ENCODE results near the gene DGCR8.

The DGCR8 gene

GRCh38 chr22:20142711-20143621 is 62.9 kb downstream of the DGCR8 start:
- no peak for DNase-seq

DNA sequence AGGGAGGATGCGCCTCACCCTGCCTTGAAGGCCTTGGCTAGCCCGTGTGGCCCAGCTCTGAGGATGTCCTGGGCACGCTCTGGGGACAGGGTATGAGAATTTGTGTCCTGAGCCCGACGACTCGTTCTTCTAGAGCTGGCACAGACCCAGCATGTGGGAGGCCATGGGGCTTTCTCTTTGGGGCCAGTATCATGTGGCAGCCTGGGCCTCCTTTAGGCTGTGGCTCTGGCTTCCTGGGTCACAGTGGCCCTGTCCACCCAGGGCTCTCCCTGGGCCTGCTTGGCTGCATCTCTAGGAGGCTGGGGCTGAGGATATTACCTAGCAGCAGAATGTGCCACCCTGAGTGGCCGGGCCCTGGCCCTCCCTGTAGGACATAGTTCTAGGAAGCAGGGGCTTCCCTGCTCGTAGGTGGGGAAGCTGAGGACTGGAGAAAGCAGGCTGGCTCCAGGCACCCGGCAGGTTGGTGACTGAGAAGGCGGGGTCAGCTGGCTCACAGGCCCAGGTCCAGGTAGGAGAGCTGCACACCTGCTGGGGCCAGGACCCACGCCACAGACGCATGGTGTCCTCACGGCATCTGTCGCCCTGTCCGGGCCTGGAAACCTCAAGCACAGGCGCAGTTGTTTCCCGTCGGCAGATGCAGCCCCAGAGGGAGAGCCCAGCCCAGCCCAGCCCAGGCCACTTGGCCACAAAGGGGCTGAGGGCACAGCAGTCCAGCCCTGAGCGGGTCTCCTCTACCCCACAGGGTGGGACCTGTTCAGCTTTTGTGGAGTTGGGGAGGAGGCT is 64.0 kb downstream of the DGCR8 start:
- no peak for DNase-seq

- no peak for DNase-seq
These were observed 65.3 kb downstream of the DGCR8 start for GRCh38 chr22:20145206-20145831.

DNA sequence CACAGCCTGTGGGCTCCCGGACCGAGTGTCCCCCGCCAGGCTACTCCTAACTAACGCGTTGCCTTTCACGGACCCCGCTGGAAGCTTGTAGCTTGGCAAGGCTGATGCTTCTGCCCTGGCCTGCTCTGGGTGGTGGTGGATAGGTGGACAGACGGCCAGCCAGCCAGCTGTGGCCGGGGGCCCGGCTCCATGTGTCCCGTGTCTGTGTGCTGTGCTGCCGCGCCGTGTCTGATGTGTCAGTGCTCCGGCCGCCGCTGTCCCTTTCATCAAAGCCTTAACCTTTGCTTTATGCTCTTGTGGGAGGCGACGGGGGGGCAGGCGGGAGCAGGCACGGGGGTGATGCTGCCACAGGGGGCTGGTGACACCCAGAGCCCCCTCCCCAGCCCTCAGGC is 65.8 kb downstream of the DGCR8 start:
- DNase-seq = no peak

GRCh38 chr22:20146777-20147176 is 66.7 kb downstream of the DGCR8 start:
- no peak for DNase-seq

DNA sequence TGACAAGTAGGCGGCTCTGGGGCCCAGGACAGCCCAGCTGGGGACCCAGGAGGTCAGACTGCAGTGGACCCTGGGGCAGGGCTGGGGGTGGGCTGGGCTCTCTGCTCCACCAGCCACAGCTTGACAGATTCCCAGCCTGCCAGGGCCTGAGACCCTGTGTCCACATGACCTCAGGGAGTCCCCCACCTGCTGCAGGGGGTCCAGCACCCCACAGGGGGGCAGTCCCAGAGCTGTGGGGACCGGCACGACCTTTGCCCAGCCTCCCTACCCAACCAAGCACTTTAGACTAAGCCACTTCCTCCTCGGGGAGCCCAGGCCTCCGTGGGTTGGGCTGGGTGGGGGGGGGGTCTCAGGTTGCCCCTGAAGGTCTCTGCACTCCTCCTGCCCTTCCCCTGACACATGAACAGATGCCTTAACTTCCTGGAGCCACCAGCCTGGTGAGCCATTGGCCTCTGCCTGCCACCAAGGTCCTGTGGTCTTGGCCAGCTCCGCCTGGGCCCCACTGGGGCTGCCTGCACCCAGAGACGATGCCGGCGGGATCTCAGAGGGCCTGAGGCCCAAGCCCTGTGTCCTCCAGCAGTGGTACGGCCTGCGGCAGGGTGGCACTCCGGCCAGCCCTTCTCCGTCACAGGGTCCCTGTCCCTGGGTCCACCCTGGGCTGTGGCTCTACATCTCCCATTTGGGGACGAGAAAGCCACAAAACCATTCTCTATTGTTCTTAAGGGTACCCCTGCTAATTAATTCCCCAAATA is 67.4 kb downstream of the DGCR8 start:
- no peak for DNase-seq

DNA sequence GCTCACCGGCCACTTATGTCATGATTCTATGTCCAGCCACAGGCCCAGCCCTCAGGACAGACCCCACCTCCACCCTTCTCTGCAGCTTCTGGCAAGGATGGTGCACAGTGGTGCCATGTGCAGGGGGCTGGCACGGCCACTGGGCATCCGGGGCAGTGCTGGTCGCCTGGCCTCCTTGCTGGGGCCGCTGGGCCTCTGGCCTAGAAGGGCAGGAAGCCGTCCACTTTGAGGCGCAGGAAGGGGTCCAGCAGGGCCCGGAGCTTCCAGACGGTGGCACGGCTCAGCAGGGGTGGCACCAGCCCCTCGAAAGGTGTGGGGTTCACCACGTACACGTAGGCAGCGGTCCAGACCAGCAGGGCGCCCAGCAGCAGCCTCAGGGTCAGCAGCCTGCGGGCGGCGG is 68.4 kb downstream of the DGCR8 start:
- DNase-seq = no peak

- no peak for DNase-seq
These were observed 69.5 kb downstream of the DGCR8 start for GRCh38 chr22:20149257-20150250.

DNA sequence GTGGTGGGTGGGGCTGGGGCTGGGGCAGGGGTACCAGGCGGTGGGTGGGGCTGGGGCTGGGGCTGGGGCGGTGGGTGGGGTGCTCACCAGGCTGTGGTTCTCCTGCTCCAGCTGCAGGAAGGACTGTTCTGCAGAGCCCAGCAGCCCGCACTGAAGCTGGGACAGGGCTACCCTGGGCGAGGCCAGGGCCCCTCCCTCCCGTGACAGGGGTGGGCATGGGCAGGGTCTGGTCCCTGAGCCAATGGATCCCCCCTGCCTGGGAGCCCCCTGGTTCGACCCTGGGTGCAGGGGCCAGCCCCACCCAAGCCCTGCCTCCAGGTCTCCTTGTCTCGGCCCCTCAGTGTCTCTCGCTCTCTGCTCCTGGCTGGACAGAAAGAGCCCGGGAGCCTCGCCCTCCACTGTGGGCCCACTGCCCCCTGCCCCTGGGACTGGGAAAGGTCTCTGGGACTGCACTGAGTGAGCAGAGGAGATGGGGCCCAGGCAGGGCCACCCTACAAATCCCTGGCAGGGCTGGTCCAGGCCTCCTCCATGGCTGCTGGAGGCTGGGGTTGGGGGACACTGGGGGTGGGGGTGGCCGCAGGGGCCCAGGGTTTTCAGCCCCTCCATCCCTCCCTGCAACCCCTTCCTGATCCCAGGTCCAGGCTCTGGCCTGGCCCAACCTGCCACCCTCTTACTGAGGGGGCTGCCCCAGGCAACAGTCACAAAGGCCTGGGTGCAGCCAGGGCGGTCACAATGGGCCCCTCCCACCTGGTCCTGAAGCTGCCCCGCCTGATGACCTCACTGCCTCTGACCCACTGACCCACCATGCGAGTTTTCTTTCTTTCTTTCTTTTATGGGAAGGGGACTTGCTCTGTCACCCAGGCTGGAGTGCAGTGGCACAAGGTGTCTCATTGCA is 70.6 kb downstream of the DGCR8 start, which contains the start of gene CCDC188:
Gene CCDC188 (minus strand): TSS at position 675 of the 895 bp plus-strand sequence. CDS start 69 bp downstream, at position 606.
- DNase-seq = no peak

GRCh38 chr22:20151276-20151588 is 71.2 kb downstream of the DGCR8 start:
- no peak for DNase-seq

DNA sequence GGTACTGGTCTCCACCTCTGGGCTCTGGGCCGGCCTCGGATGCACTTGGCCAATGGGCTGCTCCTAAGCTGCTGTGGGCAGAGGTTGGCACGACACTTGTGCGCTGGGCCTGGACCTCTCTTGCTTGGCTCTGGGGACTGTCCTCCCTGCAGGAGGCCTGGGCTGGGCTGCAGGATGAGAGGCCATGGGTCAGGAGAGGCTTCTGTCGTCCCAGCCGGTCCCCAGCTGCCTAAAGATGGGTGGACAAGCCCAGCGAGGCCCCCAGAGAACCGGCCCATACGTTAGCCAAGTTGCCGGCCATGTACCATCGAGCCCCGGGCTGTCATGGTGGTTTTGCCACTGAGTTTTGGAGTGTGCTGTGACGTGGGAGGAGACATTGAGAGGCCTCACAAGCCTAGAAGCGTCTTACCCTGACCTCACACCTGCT is 72.4 kb downstream of the DGCR8 start:
- no peak for DNase-seq

- DNase-seq = no peak
These were observed 73.9 kb downstream of the DGCR8 start for GRCh38 chr22:20153945-20154344.

- DNase-seq = no peak
These were observed 74.7 kb downstream of the DGCR8 start for GRCh38 chr22:20154602-20155187.

GRCh38 chr22:20155330-20156041 is 75.4 kb downstream of the DGCR8 start:
- no peak for DNase-seq

- no peak for DNase-seq
These were observed 76.0 kb downstream of the DGCR8 start for GRCh38 chr22:20156042-20156389.

DNA sequence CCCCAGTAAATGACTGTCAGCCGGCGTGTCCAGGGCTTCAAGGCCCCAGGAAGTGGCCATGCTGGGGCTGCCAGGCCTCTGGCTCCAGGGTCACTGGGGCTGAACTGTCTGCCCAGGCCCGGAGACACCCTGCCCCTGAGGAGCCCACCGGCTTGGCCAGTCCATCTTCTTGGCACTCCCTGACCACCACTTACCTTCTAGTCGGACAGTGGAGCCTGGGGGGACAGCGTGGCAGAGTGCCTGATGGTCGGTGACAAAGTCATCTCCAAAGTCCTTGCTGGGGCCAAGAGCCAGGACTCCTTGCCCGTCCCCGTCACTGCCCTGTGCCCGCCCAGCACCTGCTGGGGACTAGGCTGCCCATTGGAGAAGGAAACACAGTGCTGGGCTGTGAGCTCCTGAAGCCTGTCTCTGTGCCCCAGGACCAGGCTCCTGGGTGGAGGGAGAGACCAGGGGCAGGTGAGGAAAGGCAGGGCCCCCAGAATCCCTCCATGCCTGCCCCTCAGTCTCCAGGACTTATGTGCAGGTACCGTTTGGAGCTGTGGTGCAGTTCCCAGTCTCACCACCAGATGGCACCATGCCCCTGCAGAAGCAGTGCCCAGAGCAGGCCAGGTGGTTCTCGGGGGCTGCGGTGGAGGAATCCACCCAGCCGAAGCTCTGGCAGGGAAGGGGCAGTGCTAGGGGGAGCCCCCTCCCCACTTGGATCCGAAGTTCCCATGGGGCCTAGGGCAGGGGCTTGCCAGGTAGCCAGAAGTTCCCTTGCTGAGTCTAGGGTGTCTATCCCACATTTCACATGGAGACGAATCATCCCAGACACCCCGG is 76.8 kb downstream of the DGCR8 start:
- DNase-seq = peak; percentile 77

DNA sequence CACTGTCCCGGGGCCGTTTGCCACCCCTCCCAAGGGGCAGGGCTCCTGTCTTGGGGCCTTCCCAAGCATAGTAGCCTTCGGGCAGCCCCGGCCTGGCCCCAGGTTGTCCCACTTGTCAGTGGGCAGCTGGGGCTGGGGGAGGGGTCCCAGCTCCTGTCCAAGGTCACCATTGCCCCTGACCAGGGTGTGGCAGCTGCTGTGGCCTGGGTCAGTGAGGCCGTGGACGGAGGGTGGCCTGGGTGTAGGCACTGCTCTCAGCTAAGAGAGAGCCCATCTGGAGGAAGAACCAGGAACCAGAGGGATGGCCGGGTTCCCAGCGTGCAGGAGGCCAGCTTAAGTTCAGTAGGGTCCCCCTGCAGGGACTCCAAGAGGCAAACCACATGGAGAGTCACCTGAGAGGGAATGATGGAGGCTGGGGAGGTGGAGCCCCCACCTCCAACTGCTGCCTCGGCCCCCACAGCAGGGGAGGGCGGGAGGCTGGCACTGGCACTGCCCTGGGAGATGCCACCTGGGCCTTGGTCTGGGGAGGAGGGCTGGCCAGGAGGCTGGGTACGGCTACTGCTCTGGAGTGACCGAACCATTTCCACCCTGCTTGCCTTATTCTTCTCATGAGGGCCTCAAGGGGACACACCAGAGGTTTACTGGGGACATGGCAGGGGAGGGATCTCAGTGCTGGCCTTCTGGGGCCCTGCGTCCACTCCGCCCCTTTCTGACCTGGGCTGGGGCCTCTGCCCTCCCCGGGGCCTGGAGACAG is 77.6 kb downstream of the DGCR8 start:
- no peak for DNase-seq
